Liver (tissue), 9 donors: Measurements from ENCODE around the gene PARD3B. TPM values are rescaled to one million over a fixed set of nuclear protein-coding genes. Genes with fewer than 3 reads are reported as not detected.

Experiments used
- DNase-seq: peaks from one replicate; pipeline ENCODE4 v3.0.0-alpha.2; 2017; ENCODE audit warnings: low spot score
- H3K27ac ChIP-seq, 2 donors: one replicate each; pipeline ENCODE4 v1.7.0; 2013; ENCODE audit warnings: inconsistent platforms in 2 of 2, low read length in 2 of 2, control low read depth in 1 of 2, low read depth in 1 of 2, mild to moderate bottlenecking in 1 of 2
- H3K27me3 ChIP-seq, 4 donors: one replicate each; pipeline versions ENCODE4 v1.6.1 to v1.7.0; 2013; ENCODE audit warnings: low read length in 3 of 4, inconsistent platforms in 1 of 4, mild to moderate bottlenecking in 1 of 4, moderate library complexity in 1 of 4; ENCODE audit not compliant: control insufficient read depth in 4 of 4, insufficient read depth in 4 of 4
- H3K36me3 ChIP-seq, 4 donors: one replicate each; pipeline versions ENCODE4 v1.6.1 to v1.7.0; 2013; ENCODE audit warnings: low read length in 3 of 4, mild to moderate bottlenecking in 3 of 4, low read depth in 1 of 4, moderate library complexity in 1 of 4; ENCODE audit not compliant: control insufficient read depth in 4 of 4, insufficient read depth in 3 of 4
- H3K4me1 ChIP-seq, 4 donors: one replicate each; pipeline versions ENCODE4 v1.6.1 to v1.7.0; 2013; ENCODE audit warnings: low read length in 3 of 4, mild to moderate bottlenecking in 3 of 4, moderate library complexity in 1 of 4; ENCODE audit not compliant: control insufficient read depth in 4 of 4, insufficient read depth in 4 of 4
- H3K4me3 ChIP-seq, 3 donors: one replicate each; pipeline versions ENCODE4 v1.6.1 to v1.7.0; 2013; ENCODE audit warnings: low read length in 3 of 3, control low read depth in 1 of 3, low read depth in 1 of 3, mild to moderate bottlenecking in 1 of 3
- H3K9ac ChIP-seq, 2 donors: one replicate each; pipeline ENCODE4 v1.7.0; 2013; ENCODE audit warnings: low read length in 2 of 2, mild to moderate bottlenecking in 2 of 2, moderate library complexity in 2 of 2, control low read depth in 1 of 2, low read depth in 1 of 2
- H3K9me3 ChIP-seq, 4 donors: one replicate each; pipeline versions ENCODE4 v1.6.1 to v1.7.0; 2013; ENCODE audit warnings: low read length in 3 of 4; ENCODE audit not compliant: control insufficient read depth in 4 of 4
- ATF3 ChIP-seq: IDR thresholded peaks from 2 replicates; pipeline ENCODE4 v1.6.1; 2016; ENCODE audit warnings: antibody characterized with exemption
- CTCF ChIP-seq: fragments of 150-350 bp; IDR thresholded peaks from 2 replicates; pipeline ENCODE4 v1.5.1; 2017; ENCODE audit warnings: improper control_type of control experiment, low read depth, low read length; ENCODE audit not compliant: missing input control
- FOXA1 ChIP-seq: IDR thresholded peaks from 2 replicates; pipeline ENCODE4 v1.6.1; 2016; ENCODE audit warnings: antibody characterized with exemption
- FOXA2 ChIP-seq: IDR thresholded peaks from 2 replicates; pipeline ENCODE4 v1.6.1; 2016; ENCODE audit warnings: antibody characterized with exemption
- GABPA ChIP-seq, 2 donors: IDR thresholded peaks in 1 of 2; conservative IDR thresholded peaks in 1 of 2; 2 replicates each; pipeline ENCODE4 v1.6.1; 2016; ENCODE audit warnings: antibody characterized with exemption in 2 of 2, mild to moderate bottlenecking in 1 of 2, moderate library complexity in 1 of 2
- HNF4A ChIP-seq, 2 donors: conservative IDR thresholded peaks; 2 replicates each; pipeline ENCODE4 v1.6.1; 2016; ENCODE audit warnings: antibody characterized with exemption in 2 of 2, mild to moderate bottlenecking in 2 of 2
- HNF4G ChIP-seq: IDR thresholded peaks from 2 replicates; pipeline ENCODE4 v1.6.1; 2016; ENCODE audit warnings: antibody characterized with exemption
- JUND ChIP-seq, 2 donors: IDR thresholded peaks; 2 replicates each; pipeline ENCODE4 v1.6.1; 2016; ENCODE audit warnings: antibody characterized with exemption in 2 of 2
- NR2F2 ChIP-seq: IDR thresholded peaks from 2 replicates; pipeline ENCODE4 v1.6.1; 2016; ENCODE audit warnings: antibody characterized with exemption
- RAD21 ChIP-seq, 2 donors: IDR thresholded peaks; 2 replicates each; pipeline ENCODE4 v1.6.1; 2016; ENCODE audit warnings: antibody characterized with exemption in 2 of 2, mild to moderate bottlenecking in 2 of 2
- RXRA ChIP-seq, 2 donors: IDR thresholded peaks; 2 replicates each; pipeline ENCODE4 v1.6.1; 2017 to 2018; ENCODE audit warnings: antibody characterized with exemption in 2 of 2, mild to moderate bottlenecking in 1 of 2
- SP1 ChIP-seq: IDR thresholded peaks from 2 replicates; pipeline ENCODE4 v1.6.1; 2018; ENCODE audit warnings: antibody characterized with exemption, mild to moderate bottlenecking
- TAF1 ChIP-seq: conservative IDR thresholded peaks from 2 replicates; pipeline ENCODE4 v1.6.1; 2016; ENCODE audit warnings: antibody characterized with exemption, mild to moderate bottlenecking
- ZBTB33 ChIP-seq: IDR thresholded peaks from 2 replicates; pipeline ENCODE4 v1.6.1; 2016; ENCODE audit warnings: antibody characterized with exemption
- WGBS: extraction: QIAGEN DNeasy Blood & Tissue Kit; methylation state at CpG from one replicate; pipeline ENCODE4 v1.1.7; 2013; 5-methylcytosine and 5-hydroxymethylcytosine counted together
- polyA plus RNA-seq, 2 donors: library from polyadenylated mRNA; stranded (reverse) in 1 of 2; unstranded in 1 of 2; fragments of 200-250 nt in 1 of 2; fragments of >200 nt in 1 of 2; fragmentation: Nextera tagmentation in 1 of 2; extraction: Ambion mirVana in 1 of 2; gene quantifications; one replicate each; pipeline versions ENCODE4 v1.2.1 to v1.2.3, GENCODE V29; 2013 to 2015
- total RNA-seq, 2 donors: library from RNA; depleted of rRNA; stranded (reverse); fragments of >200 nt; gene quantifications; one replicate each; pipeline ENCODE4 v1.2.3, GENCODE V29; 2014
- donor health status: healthy.
- donor health status: healthy.
- donor health status: healthy.
- donor health status: healthy.
- donor health status: healthy.

The PARD3B gene
- total and polyA plus RNA-seq, 4 donors = 1.1 to 10.3 (median 3.7) TPM

GRCh38 chr2:204517154-204517553, 28.1 kb upstream of the PARD3B start:
- Histone ChIP-seq H3K27ac (no peak overlapping the region), H3K27me3 (peaks cover 0 to 2% (median 0%) of the 10 kb centered on the region in 4 donors), H3K9ac (no peak overlapping the region), H3K36me3 (no peaks in the 10 kb centered on the region), H3K4me3 (no peak overlapping the region), H3K4me1 (no peaks in the 10 kb centered on the region), H3K9me3 (no peaks in the 10 kb centered on the region)
- WGBS = 95% methylated on average over 5 of the region's 5 CpGs
- TF ChIP-seq GABPA (IDR thresholded peaks at IDR 0.05 in 1 of 2, conservative IDR thresholded peaks at IDR 0.05 in 1 of 2) (no peak), SP1 (no peak), ZBTB33 (no peak), JUND (IDR thresholded peaks at IDR 0.05) (no peak), RXRA (IDR thresholded peaks at IDR 0.05) (no peak), NR2F2 (no peak), RAD21 (IDR thresholded peaks at IDR 0.05) (no peak), FOXA2 (no peak), TAF1 (no peak), HNF4G (no peak), CTCF (no peak)
- DNase-seq = no peak

- peaks cover 0 to 3% (median under 1%) of the 10 kb centered on the region in 4 donors for H3K4me1 ChIP-seq
- WGBS = 73% methylated on average over 6 of the region's 6 CpGs
- H3K36me3 ChIP-seq = no peaks in the 10 kb centered on the region
- no peaks in the 10 kb centered on the region for H3K27me3 ChIP-seq
- no peaks in the 10 kb centered on the region for H3K9me3 ChIP-seq
- no peak overlapping the region for H3K4me3 ChIP-seq
- DNase-seq = no peak
- H3K27ac ChIP-seq = no peak overlapping the region
- no peak overlapping the region for H3K9ac ChIP-seq
- no peak for TF ChIP-seq HNF4G
- TF ChIP-seq HNF4A (conservative IDR thresholded peaks at IDR 0.05) = no peak
- no peak for TF ChIP-seq ZBTB33
- no peak for TF ChIP-seq FOXA2
- no peak for TF ChIP-seq JUND (IDR thresholded peaks at IDR 0.05)
- TF ChIP-seq RAD21 (IDR thresholded peaks at IDR 0.05) = no peak
- no peak for TF ChIP-seq ATF3
- TF ChIP-seq NR2F2 = no peak
- no peak for TF ChIP-seq FOXA1
- no peak for TF ChIP-seq GABPA (IDR thresholded peaks at IDR 0.05 in 1 of 2, conservative IDR thresholded peaks at IDR 0.05 in 1 of 2)
- TF ChIP-seq CTCF = no peak
Observed at GRCh38 chr2:204529795-204530463, 15.3 kb upstream of the PARD3B start.
